ENCODE results near the gene USP4.
A peak's percentile ranks its signal among the peaks of the same experiment; 100 is the strongest.
"Not testable (repeated sequence)": the region's sequence is repeated elsewhere in the genome, so short reads cannot be mapped to it uniquely, and the experiment has no call there.

Gene USP4

GRCh38 chr3:49358884-49359225, 19.0 kb upstream of the USP4 start:
- Histone ChIP-seq H3K36me3 (replicated peaks) (peaks cover 68% of the 10 kb centered on the region), H3K4me1 (peaks cover 11% of the 10 kb centered on the region), H3K27me3 (ENCODE audit: low read depth) (no peaks in the 10 kb centered on the region), H3K9me3 (no peaks in the 10 kb centered on the region), H3K4me3 (peak overlapping the region; percentile 55)
- peak in 1 of 2 experiments; percentile 24 for DNase-seq (ENCODE audit: low spot score in 2 of 2)
- in situ Hi-C loops (cut with MboI; ENCODE audit: low sequenced_read_pairs): no loop called here

- H3K27me3 ChIP-seq (ENCODE audit: low read depth): no peaks in the 10 kb centered on the region
- peak within 1 kb of the TSS; percentile 55 for H3K4me3 ChIP-seq
- in situ Hi-C loops (cut with MboI; ENCODE audit: low sequenced_read_pairs): no loop called here
- H3K36me3 ChIP-seq (replicated peaks): peaks cover 63% of the 10 kb centered on the region
- DNase-seq (ENCODE audit: low spot score in 2 of 2): peak; percentile 94 to 98
- H3K4me1 ChIP-seq: peaks cover 11% of the 10 kb centered on the region
- H3K9me3 ChIP-seq: no peaks in the 10 kb centered on the region
Observed at GRCh38 chr3:49358217-49358883, 18.5 kb upstream of the USP4 start, which contains the start of gene GPX1. Gene GPX1, minus strand, starts transcription at chr3:49358353. Its CDS starts 75 bp downstream, at chr3:49358278.

GRCh38 chr3:49357443-49358216, 17.8 kb upstream of the USP4 start:
- DNase-seq (ENCODE audit: low spot score in 2 of 2): peak in 1 of 2 experiments; percentile 49
- in situ Hi-C loops (cut with MboI; ENCODE audit: low sequenced_read_pairs); H3K27me3 ChIP-seq (ENCODE audit: low read depth); H3K9me3 ChIP-seq: not testable (repeated sequence)
- Histone ChIP-seq H3K4me3 (peak overlapping the region; percentile 55), H3K36me3 (replicated peaks) (peaks cover 56% of the 10 kb centered on the region), H3K4me1 (peaks cover 11% of the 10 kb centered on the region)

- Histone ChIP-seq H3K4me3 (peak overlapping the region; percentile 55), H3K36me3 (replicated peaks) (peaks cover 50% of the 10 kb centered on the region), H3K4me1 (peaks cover 11% of the 10 kb centered on the region)
- in situ Hi-C loops (cut with MboI; ENCODE audit: low sequenced_read_pairs); H3K9me3 ChIP-seq; H3K27me3 ChIP-seq (ENCODE audit: low read depth); DNase-seq (ENCODE audit: low spot score in 2 of 2): not testable (repeated sequence)
Observed at GRCh38 chr3:49357095-49357442, 17.2 kb upstream of the USP4 start.

GRCh38 chr3:49352890-49353421, 13.1 kb upstream of the USP4 start:
- H3K27me3 ChIP-seq (ENCODE audit: low read depth): no peaks in the 10 kb centered on the region
- no peaks in the 10 kb centered on the region; the same call in 1 of the 2 replicates for H3K4me1 ChIP-seq
- H3K4me3 ChIP-seq: no peak overlapping the region
- peaks cover 13% of the 10 kb centered on the region for H3K36me3 ChIP-seq (replicated peaks)
- no peaks in the 10 kb centered on the region for H3K9me3 ChIP-seq
- no peak for DNase-seq (ENCODE audit: low spot score in 2 of 2)
- in situ Hi-C loops (cut with MboI; ENCODE audit: low sequenced_read_pairs): no loop called here

- Histone ChIP-seq H3K4me1 (no peaks in the 10 kb centered on the region; the same call in 1 of the 2 replicates), H3K4me3 (no peak overlapping the region), H3K9me3 (no peaks in the 10 kb centered on the region), H3K36me3 (replicated peaks) (peaks cover 13% of the 10 kb centered on the region), H3K27me3 (ENCODE audit: low read depth) (no peaks in the 10 kb centered on the region)
- in situ Hi-C loops (cut with MboI; ENCODE audit: low sequenced_read_pairs): no loop called here
- no peak for DNase-seq (ENCODE audit: low spot score in 2 of 2)
Observed at GRCh38 chr3:49352281-49352680, 12.4 kb upstream of the USP4 start.

- Histone ChIP-seq H3K9me3 (no peaks in the 10 kb centered on the region), H3K27me3 (ENCODE audit: low read depth) (no peaks in the 10 kb centered on the region), H3K4me3 (no peak overlapping the region), H3K4me1 (no peaks in the 10 kb centered on the region; the same call in 1 of the 2 replicates), H3K36me3 (replicated peaks) (peaks cover 11% of the 10 kb centered on the region)
- in situ Hi-C loops (cut with MboI; ENCODE audit: low sequenced_read_pairs): no loop called here
- no peak for DNase-seq (ENCODE audit: low spot score in 2 of 2)
Observed at GRCh38 chr3:49351521-49352011, 11.7 kb upstream of the USP4 start.

- no peaks in the 10 kb centered on the region for H3K36me3 ChIP-seq (replicated peaks)
- no peaks in the 10 kb centered on the region for H3K27me3 ChIP-seq (ENCODE audit: low read depth)
- H3K4me3 ChIP-seq: no peak overlapping the region
- DNase-seq (ENCODE audit: low spot score in 2 of 2): no peak
- H3K4me1 ChIP-seq: no peaks in the 10 kb centered on the region
- H3K9me3 ChIP-seq: no peaks in the 10 kb centered on the region
- in situ Hi-C loops (cut with MboI; ENCODE audit: low sequenced_read_pairs): no loop called here
Observed at GRCh38 chr3:49349348-49350114, 9.7 kb upstream of the USP4 start.

- DNase-seq (ENCODE audit: low spot score in 2 of 2); in situ Hi-C loops (cut with MboI; ENCODE audit: low sequenced_read_pairs); H3K4me3 ChIP-seq; H3K36me3 ChIP-seq (replicated peaks); H3K9me3 ChIP-seq; H3K27me3 ChIP-seq (ENCODE audit: low read depth); H3K4me1 ChIP-seq: not testable (repeated sequence)
Observed at GRCh38 chr3:49348361-49348760, 8.5 kb upstream of the USP4 start.

- in situ Hi-C loops (cut with MboI; ENCODE audit: low sequenced_read_pairs): no loop called here
- H3K4me1 ChIP-seq: no peaks in the 10 kb centered on the region
- H3K9me3 ChIP-seq: no peaks in the 10 kb centered on the region
- H3K36me3 ChIP-seq (replicated peaks): no peaks in the 10 kb centered on the region
- no peak for DNase-seq (ENCODE audit: low spot score in 2 of 2)
- no peaks in the 10 kb centered on the region for H3K27me3 ChIP-seq (ENCODE audit: low read depth)
- H3K4me3 ChIP-seq: no peak overlapping the region
Observed at GRCh38 chr3:49346797-49347251, 7.0 kb upstream of the USP4 start.

GRCh38 chr3:49343163-49343562, 3.3 kb upstream of the USP4 start:
- no peak for DNase-seq (ENCODE audit: low spot score in 2 of 2)
- in situ Hi-C loops (cut with MboI; ENCODE audit: low sequenced_read_pairs): no loop called here
- Histone ChIP-seq H3K36me3 (replicated peaks) (no peaks in the 10 kb centered on the region), H3K27me3 (ENCODE audit: low read depth) (no peaks in the 10 kb centered on the region), H3K4me3 (no peak overlapping the region), H3K4me1 (peaks cover 12% of the 10 kb centered on the region), H3K9me3 (no peaks in the 10 kb centered on the region)

- Histone ChIP-seq H3K36me3 (replicated peaks) (no peaks in the 10 kb centered on the region; the same call in 1 of the 2 replicates), H3K27me3 (ENCODE audit: low read depth) (no peaks in the 10 kb centered on the region), H3K9me3 (no peaks in the 10 kb centered on the region), H3K4me3 (no peak overlapping the region), H3K4me1 (peaks cover 12% of the 10 kb centered on the region)
- DNase-seq (ENCODE audit: low spot score in 2 of 2): no peak
- in situ Hi-C loops (cut with MboI; ENCODE audit: low sequenced_read_pairs): no loop called here
Observed at GRCh38 chr3:49341996-49342395, 2.1 kb upstream of the USP4 start.

- in situ Hi-C loops (cut with MboI; ENCODE audit: low sequenced_read_pairs): no loop called here
- Histone ChIP-seq H3K9me3 (no peaks in the 10 kb centered on the region), H3K4me1 (peaks cover 12% of the 10 kb centered on the region), H3K4me3 (peak overlapping the region; percentile 57), H3K27me3 (ENCODE audit: low read depth) (no peaks in the 10 kb centered on the region), H3K36me3 (replicated peaks) (peaks cover 12% of the 10 kb centered on the region)
- DNase-seq (ENCODE audit: low spot score in 2 of 2): peak; percentile 46 to 71
Observed at GRCh38 chr3:49339581-49339940, 292 bp downstream of the USP4 start.

Measured in HAP-1 (cell line).